Stimulated activated CD4-positive, alpha-beta T cell treated with anti-CD3 and anti-CD28 coated beads, Interleukin-1b, Interleukin-23, amount 100 ng/mL, for 48 hours (primary cell): ENCODE measurements around the gene PRKAA2.
"Not testable (repeated sequence)": the region's sequence is repeated elsewhere in the genome, so short reads cannot be mapped to it uniquely, and the experiment has no call there.

Experiments used
- DNase-seq: peaks from one replicate; pipeline ENCODE4 v3.0.0-alpha.2; 2020

The PRKAA2 gene

DNA sequence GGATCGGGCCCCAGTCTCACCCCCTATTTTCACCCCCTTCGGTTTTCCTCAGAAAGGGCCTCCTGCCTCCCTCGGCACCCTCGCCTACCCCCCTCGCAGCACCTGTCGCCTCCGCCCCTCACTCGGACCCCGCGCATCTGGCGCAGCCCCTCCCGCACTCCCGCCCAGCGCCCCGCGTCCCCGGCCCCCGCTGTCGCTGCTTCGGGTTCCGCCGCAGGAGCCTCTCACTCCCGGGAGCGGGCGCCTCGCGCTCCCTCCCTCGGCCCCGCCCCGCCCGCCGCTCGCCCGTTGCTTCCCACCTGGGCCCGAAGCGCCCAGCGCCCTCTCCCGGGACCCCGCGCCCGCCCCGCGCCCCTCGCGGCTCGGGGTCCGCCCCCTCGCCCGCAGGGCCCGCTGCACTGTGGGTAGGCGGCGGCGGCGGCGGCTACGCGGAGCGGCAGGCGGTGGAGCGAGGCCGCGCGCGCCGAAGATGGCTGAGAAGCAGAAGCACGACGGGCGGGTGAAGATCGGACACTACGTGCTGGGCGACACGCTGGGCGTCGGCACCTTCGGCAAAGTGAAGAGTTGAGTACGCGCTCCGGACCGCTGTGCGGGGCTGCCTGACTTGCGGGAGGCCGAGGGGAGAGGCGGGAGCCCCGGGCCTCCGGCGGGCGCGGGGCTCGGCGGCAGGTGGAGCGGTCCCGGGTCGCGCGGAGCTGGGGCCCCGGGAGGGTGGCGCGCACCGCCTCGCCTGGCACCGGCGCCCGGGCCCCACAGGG lies at the start of gene PRKAA2:
Gene PRKAA2, plus strand, starts transcription at position 396 of the 758 bp plus-strand sequence. Its CDS starts 74 bp downstream, at position 470.
- DNase-seq: no peak

- DNase-seq: not testable (repeated sequence)
These were observed 49.5 kb upstream of the PRKAA2 start for GRCh38 chr1:56595397-56596191.

- DNase-seq: not testable (repeated sequence)
These were observed 35.0 kb upstream of the PRKAA2 start for GRCh38 chr1:56610097-56610496.

DNA sequence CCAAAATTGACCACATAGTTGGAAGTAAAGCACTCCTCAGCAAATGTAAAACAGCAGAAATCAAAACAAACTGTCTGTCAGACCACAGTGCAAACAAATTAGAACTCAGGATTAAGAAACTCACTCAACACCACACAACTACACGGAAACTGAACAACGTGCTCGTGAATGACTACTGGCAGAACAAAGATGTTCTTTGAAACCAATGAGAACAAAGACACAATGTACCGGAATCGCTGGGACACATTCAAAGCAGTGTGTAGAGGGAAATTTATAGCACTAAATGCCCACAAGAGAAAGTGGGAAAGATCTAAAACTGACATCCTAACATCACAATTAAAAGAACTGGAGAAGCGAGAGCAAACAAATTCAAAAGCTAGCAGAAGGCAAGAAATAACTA lies 34.3 kb upstream of the PRKAA2 start:
- DNase-seq: not testable (repeated sequence)

DNA sequence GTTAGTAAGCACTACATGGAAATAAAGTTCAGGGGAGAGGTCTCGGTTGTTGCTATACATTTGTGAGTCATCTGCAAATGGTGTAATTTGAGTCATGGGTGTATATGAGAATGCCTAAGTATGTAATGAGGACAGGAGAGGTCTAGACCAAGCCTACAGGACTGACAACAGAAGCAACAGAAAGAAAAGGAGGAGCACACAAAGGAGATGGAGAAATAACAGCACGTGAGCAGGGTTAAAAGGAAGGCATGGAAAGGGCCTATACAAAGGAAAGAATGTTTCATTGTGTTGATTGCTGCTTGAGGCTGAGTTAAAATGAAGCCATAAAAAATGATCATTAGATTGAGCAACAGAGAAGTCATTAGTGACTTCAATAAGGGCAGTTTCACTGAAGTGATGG lies 28.0 kb upstream of the PRKAA2 start:
- DNase-seq: no peak

- no peak for DNase-seq
These were observed 19.2 kb upstream of the PRKAA2 start for GRCh38 chr1:56625819-56626440.

DNA sequence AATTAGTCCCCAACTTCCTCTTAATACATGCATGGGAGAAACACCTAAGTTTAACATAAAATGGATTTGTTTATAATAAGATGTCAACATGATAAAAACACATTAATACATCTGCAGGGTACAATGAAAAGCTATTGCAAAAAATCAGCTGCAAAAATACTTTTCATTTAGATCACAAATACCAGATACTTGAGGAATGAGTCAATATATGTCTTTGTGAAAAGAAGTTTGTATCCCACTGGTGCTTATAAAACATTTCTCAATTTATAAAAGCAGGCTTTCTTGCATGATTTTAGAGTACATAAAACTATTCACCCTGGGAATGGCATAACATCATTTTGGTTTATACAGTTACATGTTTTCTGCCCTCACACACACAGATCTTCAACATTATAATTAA lies 18.6 kb upstream of the PRKAA2 start:
- DNase-seq: no peak

DNA sequence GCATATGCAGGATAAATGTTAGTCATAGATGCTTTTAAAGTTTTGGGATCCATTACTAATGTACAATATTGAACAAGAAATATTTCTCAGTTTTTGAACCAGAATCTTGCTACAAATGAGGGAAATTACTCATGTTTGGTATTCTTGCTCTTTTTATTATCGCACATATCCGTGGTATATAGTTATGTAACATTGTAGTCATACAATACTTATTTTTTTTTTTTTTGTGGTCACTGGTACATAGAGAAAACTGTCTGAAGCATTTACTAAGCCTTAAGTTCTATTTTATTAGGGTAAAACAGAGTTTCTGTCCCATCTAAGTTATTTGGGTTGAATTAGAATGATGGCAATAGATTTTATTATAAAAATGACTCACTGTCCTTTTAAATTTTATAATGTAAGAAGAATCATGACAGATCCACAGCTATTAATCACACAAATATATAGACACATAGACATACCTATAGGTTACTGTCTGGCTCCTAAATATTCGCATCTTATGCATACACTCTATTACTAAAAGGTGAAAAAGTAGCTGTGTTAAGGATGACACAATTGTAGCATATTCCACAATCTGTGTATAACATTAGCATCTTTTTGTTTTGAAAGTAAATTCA lies 18.0 kb upstream of the PRKAA2 start:
- no peak for DNase-seq

- DNase-seq: no peak
These were observed 17.5 kb upstream of the PRKAA2 start for GRCh38 chr1:56627636-56628039.

DNA sequence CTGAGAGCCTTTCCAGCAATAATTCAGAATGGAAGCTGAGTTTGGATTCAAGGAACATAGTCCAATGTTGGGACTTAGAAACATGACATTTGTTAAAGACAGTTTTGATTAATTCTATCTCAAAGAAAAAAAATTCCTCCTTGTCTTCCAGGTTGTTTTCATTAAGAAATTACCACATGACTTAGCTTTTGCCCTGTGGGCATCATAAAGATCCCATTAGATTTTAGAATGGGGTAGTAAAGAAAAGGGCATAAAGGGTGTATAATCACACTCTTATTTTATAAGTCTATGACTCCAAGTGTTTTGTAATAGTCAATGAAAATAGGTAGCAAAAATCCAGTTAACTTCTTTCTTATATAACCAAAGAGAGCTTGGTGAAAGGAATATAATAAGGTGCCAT lies 14.3 kb upstream of the PRKAA2 start:
- no peak for DNase-seq

- no peak for DNase-seq
These were observed 13.2 kb upstream of the PRKAA2 start for GRCh38 chr1:56631901-56632300.

GRCh38 chr1:56634981-56635380 lies 10.1 kb upstream of the PRKAA2 start:
- no peak for DNase-seq

DNA sequence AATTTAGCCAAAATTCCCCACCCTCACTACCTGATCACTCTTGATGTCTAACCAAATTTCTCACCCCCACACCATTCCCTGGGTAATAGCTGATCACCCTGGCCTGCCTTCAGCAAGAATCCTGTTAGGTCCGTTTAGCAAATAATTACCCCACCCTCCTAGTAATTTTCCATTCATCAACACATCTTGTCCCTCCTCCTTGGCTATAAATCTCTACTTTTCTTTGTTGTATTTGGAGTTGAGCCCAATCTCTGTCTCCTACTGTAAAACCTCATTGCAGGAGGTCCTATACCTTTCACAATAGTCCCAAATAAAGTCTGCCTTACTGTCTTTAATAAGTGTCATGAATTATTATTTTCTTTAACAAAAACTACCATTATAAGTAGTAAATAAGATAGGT lies 6.9 kb upstream of the PRKAA2 start:
- DNase-seq: no peak

GRCh38 chr1:56639211-56639610 lies 5.9 kb upstream of the PRKAA2 start:
- DNase-seq: no peak

- DNase-seq: no peak
These were observed 1.5 kb upstream of the PRKAA2 start for GRCh38 chr1:56643661-56644060.

GRCh38 chr1:56644064-56644918 lies 823 bp upstream of the PRKAA2 start:
- no peak for DNase-seq

DNA sequence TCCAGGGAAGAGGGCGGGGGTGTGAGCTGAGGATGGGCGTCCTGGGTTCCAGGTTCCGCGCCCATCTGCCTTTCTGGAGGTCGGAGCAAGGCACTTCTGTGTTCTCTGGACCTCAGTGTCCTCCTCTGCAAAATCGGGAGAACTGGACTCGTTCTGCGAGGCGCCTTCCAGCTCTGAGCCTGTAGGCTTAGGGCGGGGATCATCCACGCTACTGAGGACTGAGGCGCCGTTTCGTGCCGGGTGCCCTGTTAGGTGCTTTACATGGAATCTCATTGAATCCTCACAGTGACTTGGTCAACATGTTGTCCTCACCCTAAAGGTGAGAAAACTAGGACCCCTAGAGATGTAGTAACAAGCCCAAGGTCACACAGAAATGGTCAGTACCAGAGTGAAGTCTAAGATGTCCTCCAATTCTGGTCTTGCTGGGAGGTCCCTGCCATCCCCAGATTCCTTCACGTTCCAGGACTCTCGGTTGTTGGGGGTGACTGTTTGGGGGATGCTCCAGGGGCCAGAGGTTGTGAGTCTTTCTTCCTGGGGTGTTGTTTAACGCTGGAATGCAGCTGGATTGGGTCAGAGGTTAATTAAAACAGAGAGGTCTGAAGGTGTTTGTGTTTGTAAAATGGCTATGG lies 677 bp downstream of the PRKAA2 start:
- no peak for DNase-seq

DNA sequence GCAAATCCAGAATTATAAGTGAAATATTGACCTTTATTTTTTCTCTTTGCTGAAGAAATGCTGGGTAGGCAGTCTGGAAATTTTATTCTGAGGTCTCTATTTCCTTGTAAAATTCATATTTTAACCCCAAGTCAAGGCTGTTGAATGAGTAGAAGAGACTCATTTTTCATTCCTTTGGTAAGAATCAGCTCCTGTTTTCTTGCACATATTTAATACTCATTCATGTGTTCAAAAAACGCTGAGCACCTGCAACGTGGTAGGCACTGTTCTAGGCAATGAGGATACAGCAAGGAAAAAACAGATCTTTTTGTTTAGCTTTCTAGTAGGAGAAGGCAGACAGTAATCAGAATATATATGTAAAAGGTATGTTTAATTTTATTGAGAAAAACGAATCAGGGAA lies 1.5 kb downstream of the PRKAA2 start:
- no peak for DNase-seq

DNA sequence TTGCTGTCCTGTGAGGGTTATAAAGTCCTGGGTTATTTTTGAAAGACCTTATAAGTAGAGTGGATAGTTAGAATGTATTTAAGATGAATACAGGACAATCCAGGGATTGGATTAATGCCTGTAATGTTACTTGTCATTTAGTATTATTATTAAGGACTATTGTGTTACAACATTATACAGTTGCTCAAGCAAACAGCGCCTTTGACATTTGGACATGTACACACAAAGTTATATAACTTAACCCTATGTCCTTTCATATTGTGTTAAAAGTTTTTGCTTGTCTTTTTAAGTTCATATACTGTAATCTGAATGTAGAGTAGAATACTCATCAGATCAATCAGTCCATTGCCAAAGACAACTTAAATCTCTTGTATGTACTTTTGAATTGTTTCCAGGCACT lies 2.0 kb downstream of the PRKAA2 start:
- no peak for DNase-seq

DNA sequence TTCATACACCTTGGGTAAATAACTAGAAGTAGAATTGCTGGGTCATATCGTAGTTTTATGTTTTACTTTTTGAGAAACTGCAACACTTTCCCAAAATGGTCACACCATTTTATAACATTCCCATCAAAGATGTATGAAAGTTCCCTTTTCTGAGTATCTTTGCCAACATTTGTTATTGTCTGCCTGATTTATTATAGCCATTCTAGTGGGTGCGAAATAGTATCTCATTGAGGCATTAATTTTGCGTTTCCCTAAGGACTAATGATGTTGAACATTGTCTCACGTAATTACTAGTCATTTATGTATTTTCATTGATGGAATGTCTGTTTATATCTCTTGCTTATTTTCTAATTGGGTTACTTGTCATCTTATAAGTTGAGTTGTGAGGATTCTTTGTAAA lies 3.4 kb downstream of the PRKAA2 start:
- no peak for DNase-seq

- no peak for DNase-seq
These were observed 9.2 kb downstream of the PRKAA2 start for GRCh38 chr1:56654126-56654923.
